Loucy (cell line): ENCODE data around the gene TRDMT1.

Experiments used
- H2AFZ ChIP-seq: fragments of 200-600 bp; sonication (generic); 2 replicates; pipeline ENCODE4 v1.6.0; 2016; ENCODE audit warnings: antibody characterized with exemption, mild to moderate bottlenecking, low read length, moderate library complexity
- H3F3A ChIP-seq: fragments of 200-600 bp; 2 replicates; pipeline ENCODE4 v1.6.0; 2016; ENCODE audit warnings: antibody characterized with exemption, low read depth, mild to moderate bottlenecking
- H3K27me3 ChIP-seq: fragments of 200-600 bp; sonication (generic); 2 replicates; pipeline ENCODE4 v1.6.1; 2014; ENCODE audit warnings: low read length, mild to moderate bottlenecking; ENCODE audit not compliant: insufficient read depth, poor library complexity, severe bottlenecking
- H3K36me3 ChIP-seq: fragments of 200-600 bp; sonication (generic); 2 replicates; pipeline ENCODE4 v1.6.1; 2016; ENCODE audit warnings: low read length; ENCODE audit not compliant: insufficient read depth
- H3K4me1 ChIP-seq: fragments of 200-600 bp; sonication (generic); 2 replicates; pipeline ENCODE4 v1.5.1; 2014; ENCODE audit warnings: low read length, mild to moderate bottlenecking; ENCODE audit not compliant: insufficient read depth, poor library complexity, severe bottlenecking
- H3K4me2 ChIP-seq: fragments of 200-600 bp; sonication (generic); 2 replicates; pipeline ENCODE4 v1.6.0; 2014; ENCODE audit warnings: antibody characterized with exemption, low read length, low read depth, mild to moderate bottlenecking; ENCODE audit not compliant: poor library complexity, severe bottlenecking
- H3K4me3 ChIP-seq: fragments of 200-600 bp; sonication (generic); 2 replicates; pipeline ENCODE4 v1.5.1; 2014; ENCODE audit warnings: low read length, mild to moderate bottlenecking, mixed read lengths; ENCODE audit not compliant: poor library complexity, severe bottlenecking
- H3K79me2 ChIP-seq: fragments of 200-600 bp; sonication (generic); 2 replicates; pipeline ENCODE4 v1.6.1; 2014; ENCODE audit warnings: low read length; ENCODE audit not compliant: insufficient read depth
- H3K9ac ChIP-seq: fragments of 200-600 bp; sonication (generic); 2 replicates; pipeline ENCODE4 v1.6.0; 2014; ENCODE audit warnings: mild to moderate bottlenecking, low read depth, low read length, moderate library complexity; ENCODE audit not compliant: poor library complexity, severe bottlenecking
- H3K9me2 ChIP-seq: fragments of 200-600 bp; sonication (generic); replicated peaks from 2 replicates; pipeline ENCODE4 v1.6.1; 2016; ENCODE audit warnings: low read depth, low read length, mixed read lengths
- H3K9me3 ChIP-seq: fragments of 200-600 bp; sonication (generic); 2 replicates; pipeline ENCODE4 v1.6.1; 2014; ENCODE audit warnings: mild to moderate bottlenecking, antibody characterized with exemption, low read length, low read depth; ENCODE audit not compliant: insufficient read depth
- H4K20me1 ChIP-seq: fragments of 200-600 bp; sonication (generic); 2 replicates; pipeline ENCODE4 v1.6.0; 2014; ENCODE audit warnings: antibody characterized with exemption, low read length, mild to moderate bottlenecking; ENCODE audit not compliant: insufficient read depth, poor library complexity, severe bottlenecking
- EZH2phosphoT487 ChIP-seq: fragments of 200-600 bp; IDR thresholded peaks from 2 replicates; pipeline ENCODE4 v1.6.1; 2018; ENCODE audit warnings: antibody characterized with exemption, mild to moderate bottlenecking, moderate library complexity, borderline replicate concordance
- TF ChIP-seq, protein P1 (sequence below): fragments of 200-600 bp; sonication (generic); conservative IDR thresholded peaks from 2 replicates; pipeline ENCODE4 v1.5.1; 2014; ENCODE audit warnings: mild to moderate bottlenecking, antibody characterized with exemption, low read length

The TRDMT1 gene

DNA sequence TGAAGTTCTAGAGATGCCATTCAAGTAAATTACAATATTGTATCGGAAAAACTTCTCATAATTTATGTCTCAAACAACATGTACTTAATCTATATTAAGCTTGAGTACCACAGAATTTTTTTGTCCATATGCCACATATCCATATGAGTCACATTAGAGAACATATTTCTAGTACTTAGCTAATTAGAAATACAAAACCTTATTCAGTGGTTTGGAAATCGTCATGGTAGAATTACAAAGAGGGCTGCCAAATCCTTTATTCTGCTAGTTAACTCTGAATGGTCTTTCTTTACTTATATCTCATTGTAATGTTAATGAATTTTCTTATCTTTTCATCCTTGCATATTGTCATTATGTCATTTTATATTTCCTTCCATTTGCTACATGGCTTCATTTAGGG lies 17.6 kb upstream of the TRDMT1 start:
- Histone ChIP-seq H3K4me2 (no peak overlapping the region), H3K9ac (no peak overlapping the region), H3K4me3 (no peak overlapping the region), H3K9me2 (no peaks in the 10 kb centered on the region), H3K27me3 (no peaks in the 10 kb centered on the region), H3K36me3 (no peaks in the 10 kb centered on the region), H3K9me3 (no peaks in the 10 kb centered on the region), H2AFZ (no peak overlapping the region), H3F3A (peaks cover 18% of the 10 kb centered on the region), H4K20me1 (no peaks in the 10 kb centered on the region), H3K4me1 (peaks cover 56% of the 10 kb centered on the region), H3K79me2 (no peaks in the 10 kb centered on the region)
- TF ChIP-seq EZH2phosphoT487 = no peak
- TF ChIP-seq, protein P1, sequence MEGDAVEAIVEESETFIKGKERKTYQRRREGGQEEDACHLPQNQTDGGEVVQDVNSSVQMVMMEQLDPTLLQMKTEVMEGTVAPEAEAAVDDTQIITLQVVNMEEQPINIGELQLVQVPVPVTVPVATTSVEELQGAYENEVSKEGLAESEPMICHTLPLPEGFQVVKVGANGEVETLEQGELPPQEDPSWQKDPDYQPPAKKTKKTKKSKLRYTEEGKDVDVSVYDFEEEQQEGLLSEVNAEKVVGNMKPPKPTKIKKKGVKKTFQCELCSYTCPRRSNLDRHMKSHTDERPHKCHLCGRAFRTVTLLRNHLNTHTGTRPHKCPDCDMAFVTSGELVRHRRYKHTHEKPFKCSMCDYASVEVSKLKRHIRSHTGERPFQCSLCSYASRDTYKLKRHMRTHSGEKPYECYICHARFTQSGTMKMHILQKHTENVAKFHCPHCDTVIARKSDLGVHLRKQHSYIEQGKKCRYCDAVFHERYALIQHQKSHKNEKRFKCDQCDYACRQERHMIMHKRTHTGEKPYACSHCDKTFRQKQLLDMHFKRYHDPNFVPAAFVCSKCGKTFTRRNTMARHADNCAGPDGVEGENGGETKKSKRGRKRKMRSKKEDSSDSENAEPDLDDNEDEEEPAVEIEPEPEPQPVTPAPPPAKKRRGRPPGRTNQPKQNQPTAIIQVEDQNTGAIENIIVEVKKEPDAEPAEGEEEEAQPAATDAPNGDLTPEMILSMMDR = no peak

DNA sequence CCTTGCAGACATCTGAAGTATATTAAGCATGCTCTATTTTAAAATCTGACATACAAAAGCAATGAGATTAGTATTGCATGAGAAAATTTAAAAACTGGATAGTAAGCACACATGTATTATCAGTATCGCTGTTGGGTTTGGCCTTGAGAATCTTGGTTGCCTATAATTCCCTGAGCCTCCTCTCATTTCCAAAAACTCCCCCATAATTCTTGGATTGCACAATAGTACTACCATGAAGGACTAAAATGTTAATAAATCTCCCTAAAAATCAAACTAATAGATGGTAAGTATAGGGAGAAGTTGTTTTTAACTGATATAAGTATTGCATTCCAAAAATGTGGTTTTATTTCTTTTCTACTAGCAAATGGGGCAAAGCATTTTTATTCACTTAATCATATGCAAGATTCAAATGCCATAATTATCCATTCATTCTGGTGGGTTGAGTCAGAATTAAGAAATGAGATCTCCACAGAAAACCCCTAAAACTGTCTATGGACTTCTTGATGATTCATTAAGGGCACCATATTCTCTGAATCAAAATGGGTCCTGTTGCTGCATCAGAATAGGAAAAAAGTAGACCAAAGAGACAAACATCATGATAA lies 16.3 kb upstream of the TRDMT1 start:
- H3K4me1 ChIP-seq = peaks cover 66% of the 10 kb centered on the region
- no peaks in the 10 kb centered on the region for H4K20me1 ChIP-seq
- H3K9ac ChIP-seq = peak overlapping the region; percentile 82
- H3K27me3 ChIP-seq = no peaks in the 10 kb centered on the region
- no peak overlapping the region for H2AFZ ChIP-seq
- H3K9me3 ChIP-seq = no peaks in the 10 kb centered on the region
- H3F3A ChIP-seq = peaks cover 18% of the 10 kb centered on the region
- TF ChIP-seq, protein P1 = no peak
- no peak for TF ChIP-seq EZH2phosphoT487
- H3K79me2 ChIP-seq = no peaks in the 10 kb centered on the region
- H3K9me2 ChIP-seq = no peaks in the 10 kb centered on the region
- no peak overlapping the region for H3K4me2 ChIP-seq
- no peak overlapping the region for H3K4me3 ChIP-seq
- H3K36me3 ChIP-seq = no peaks in the 10 kb centered on the region

DNA sequence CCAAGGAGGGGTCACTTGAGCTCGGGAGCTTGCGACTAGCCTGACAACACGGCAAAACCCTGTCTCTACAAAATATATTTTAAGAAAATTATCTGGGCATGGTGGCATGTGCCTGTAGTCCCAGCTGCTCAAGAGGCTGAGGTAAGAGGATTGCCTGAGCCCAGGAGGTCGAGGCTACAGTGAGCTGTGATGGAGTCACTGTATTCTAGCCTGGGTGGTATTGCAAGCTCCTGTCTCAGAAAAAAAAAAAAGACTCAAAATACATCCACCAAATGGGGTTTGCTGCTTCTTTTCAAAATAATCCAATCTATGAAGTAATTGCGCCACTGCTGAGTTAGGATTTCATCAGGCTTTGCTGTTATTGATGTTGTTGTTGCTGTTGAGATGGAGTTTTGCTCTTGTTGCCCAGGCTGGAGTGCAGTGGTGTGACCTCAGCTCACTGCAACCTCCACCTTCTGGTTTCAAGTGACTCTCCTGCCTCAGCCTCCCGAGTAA lies 15.5 kb upstream of the TRDMT1 start:
- Histone ChIP-seq H3K9ac (peak overlapping the region; percentile 82), H4K20me1 (no peaks in the 10 kb centered on the region), H3K4me2 (peak overlapping the region; percentile 74), H3K4me3 (peak overlapping the region; percentile 62), H2AFZ (no peak overlapping the region; the same call in 1 of the 2 replicates), H3F3A (peaks cover 18% of the 10 kb centered on the region), H3K4me1 (peaks cover 71% of the 10 kb centered on the region), H3K9me3 (no peaks in the 10 kb centered on the region), H3K36me3 (no peaks in the 10 kb centered on the region), H3K79me2 (no peaks in the 10 kb centered on the region), H3K9me2 (no peaks in the 10 kb centered on the region), H3K27me3 (no peaks in the 10 kb centered on the region)
- TF ChIP-seq EZH2phosphoT487 = no peak
- TF ChIP-seq, protein P1 = no peak
